GM21737 (cell line): ENCODE results near the gene CEP68.
"Not testable (repeated sequence)": the region's sequence is repeated elsewhere in the genome, so short reads cannot be mapped to it uniquely, and the experiment has no call there.

ENCODE experiments used
- ATAC-seq: cut with Tn5 transposase; IDR thresholded peaks from one replicate; pipeline ENCODE4 v1.9.1; 2021; ENCODE audit warnings: mild to moderate bottlenecking, moderate library complexity; ENCODE audit not compliant: unreplicated experiment

CEP68 gene

DNA sequence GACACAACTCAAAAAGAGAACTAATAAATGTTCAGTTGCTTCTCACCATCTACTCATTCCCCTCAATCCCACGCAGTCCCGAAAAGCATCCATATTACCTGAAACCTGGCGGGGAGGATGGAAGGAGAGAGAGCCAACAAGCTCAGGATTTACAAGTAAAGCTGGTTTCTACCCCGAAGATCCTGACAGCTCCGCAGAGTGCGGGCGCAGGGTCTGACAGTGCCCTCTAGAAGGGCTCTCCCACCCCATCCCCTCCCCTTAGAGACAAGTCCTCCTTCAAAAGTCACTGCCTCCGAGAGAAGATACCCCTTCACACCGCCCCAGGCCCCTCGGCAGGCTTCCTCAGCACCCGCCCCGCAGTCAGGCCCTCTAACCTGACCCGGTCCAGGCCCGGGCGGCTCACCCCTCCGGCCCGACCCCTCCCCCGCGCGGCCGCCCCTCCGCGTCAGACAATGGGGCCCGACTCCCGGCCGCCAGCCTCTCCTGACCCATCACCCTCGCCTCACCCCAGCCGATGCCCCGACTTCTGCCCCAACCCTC is 73.1 kb downstream of the CEP68 start:
- peak; percentile 4 for ATAC-seq

DNA sequence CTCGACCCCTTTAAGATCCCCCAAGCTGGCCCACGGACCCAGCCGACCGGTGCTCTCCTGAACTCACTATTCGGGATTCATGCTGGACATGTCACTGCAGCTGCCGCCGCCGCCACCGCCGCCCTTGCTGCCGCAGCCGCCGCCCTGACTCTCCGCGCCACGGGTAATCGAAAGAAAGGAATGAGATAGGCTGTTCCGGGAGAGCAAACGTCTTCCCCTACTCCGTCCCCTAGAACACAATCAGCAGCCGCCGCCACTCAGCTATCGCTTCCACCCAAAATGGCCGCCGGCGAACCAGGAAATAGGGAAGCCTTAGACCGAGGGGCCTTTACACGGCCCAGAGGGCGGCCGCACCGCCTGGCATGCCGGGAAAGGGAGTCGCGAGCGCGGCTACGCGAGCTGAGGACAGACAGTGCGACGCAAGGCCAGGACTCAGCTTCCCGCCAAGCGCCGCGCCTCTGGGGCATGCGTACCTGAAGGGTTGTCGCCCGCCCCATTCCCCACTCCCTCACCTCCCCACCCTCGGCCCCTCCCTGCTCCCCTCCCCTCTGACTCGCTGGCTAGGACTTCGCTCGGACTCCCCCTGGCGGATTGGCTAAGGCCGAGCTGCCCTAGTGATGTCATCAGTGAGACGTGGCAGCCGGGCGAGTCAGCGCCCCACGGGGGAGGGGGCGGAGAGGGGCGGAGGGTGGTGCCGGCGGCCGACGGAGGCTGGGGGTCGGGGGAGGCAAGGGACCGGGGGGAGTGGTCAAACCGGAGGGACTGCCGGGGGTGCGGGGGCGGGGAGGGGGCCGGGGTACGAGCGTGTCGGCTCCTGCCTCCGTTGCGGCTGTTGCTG is 73.8 kb downstream of the CEP68 start, which contains the start of gene RAB1A:
Gene RAB1A (minus strand): TSS at position 281 of the 838 bp plus-strand sequence. CDS start 191 bp downstream, at position 90.
- ATAC-seq: peak; percentile 92

DNA sequence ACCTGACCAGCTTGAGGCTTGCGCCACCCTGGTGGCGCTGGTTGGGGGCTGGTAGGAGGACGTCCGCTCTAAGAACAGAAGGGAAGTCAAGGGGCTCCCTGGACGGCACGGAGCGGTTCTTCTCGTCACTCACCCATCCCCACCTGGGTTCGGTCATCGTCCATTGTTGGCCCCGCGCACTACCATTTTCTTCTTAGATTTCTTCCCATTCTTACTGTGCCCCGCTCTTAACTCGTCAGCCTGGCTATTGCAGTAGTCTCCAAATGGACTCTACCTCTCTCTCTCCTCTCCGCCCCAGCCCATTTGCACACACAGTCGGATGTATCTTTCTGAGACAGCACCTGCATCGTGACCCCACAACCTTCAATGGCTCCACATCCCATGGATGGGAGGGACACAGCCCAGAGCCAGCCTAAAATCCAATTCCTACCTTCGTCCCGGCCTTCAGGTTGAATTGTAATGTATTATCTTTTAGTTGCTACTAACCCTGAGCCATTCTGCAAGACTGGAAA is 74.5 kb downstream of the CEP68 start:
- peak; percentile 26 for ATAC-seq

- not testable (repeated sequence) for ATAC-seq
These were observed 76.7 kb downstream of the CEP68 start for GRCh38 chr2:65132930-65133329.

GRCh38 chr2:65133626-65134025 is 77.4 kb downstream of the CEP68 start:
- no peak for ATAC-seq

DNA sequence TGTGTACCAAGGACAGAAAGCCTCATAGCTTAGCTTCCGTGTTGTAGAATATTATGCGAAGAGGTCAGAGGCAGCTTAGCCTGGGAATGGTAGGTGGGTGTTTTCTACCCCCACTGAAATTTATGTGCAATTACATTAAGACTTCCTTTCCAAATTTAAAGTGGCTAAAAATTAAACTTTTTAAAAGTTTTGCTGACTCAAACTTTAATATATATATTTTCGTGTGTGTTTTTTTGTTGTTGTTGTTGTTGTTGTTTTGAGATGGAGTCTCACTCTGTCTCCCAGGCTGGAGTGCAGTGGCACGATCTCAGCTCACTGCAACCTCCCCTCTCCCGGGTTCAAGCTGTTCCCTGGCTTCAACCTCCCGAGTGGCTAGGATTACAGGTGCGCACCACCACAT is 77.9 kb downstream of the CEP68 start:
- no peak for ATAC-seq

GRCh38 chr2:65136253-65136652 is 80.0 kb downstream of the CEP68 start:
- ATAC-seq: no peak
